Measurements from ENCODE around the gene ITSN1. TPM values are rescaled to one million over a fixed set of nuclear protein-coding genes. Genes with fewer than 3 reads are reported as not detected.

ITSN1 gene
- total and polyA plus RNA-seq, 2 of the 13 experiments (the other 11 are each of a cell fraction or from before 2014, with no cell fraction given) = 26.1 to 33.8 TPM

- TF ChIP-seq AKNA (CRISPR knock-in tag; IDR thresholded peaks at IDR 0.05; ENCODE audit: borderline replicate concordance) = no peak
- no peak for TF ChIP-seq SAFB2 (CRISPR knock-in tag; IDR thresholded peaks at IDR 0.05; ENCODE audit: borderline replicate concordance, low read depth)
- no peak for TF ChIP-seq NONO (IDR thresholded peaks at IDR 0.05)
- TF ChIP-seq NONO (CRISPR knock-in tag; conservative IDR thresholded peaks at IDR 0.05) = no peak
- TF ChIP-seq ZNF333 (CRISPR knock-in tag; IDR thresholded peaks at IDR 0.05; ENCODE audit: borderline replicate concordance) = no peak
- peak; percentile 47; the same call in 1 of the 2 replicates for TF ChIP-seq HNF1B (CRISPR knock-in tag; IDR thresholded peaks at IDR 0.05)
- no peak for TF ChIP-seq MLLT10 (CRISPR knock-in tag; IDR thresholded peaks at IDR 0.05)
Observed at GRCh38 chr21:33894736-33895288, 252.5 kb downstream of the ITSN1 start (continued).
